Fibroblast of pulmonary artery (primary cell): ENCODE data around the gene MAP4K3.

Experiments
- DNase-seq: peaks from one replicate; pipeline ENCODE4 v3.0.0-alpha.2; 2010; ENCODE audit warnings: low read depth
- H3K4me3 ChIP-seq: replicated peaks from 2 replicates; pipeline ENCODE4 v1.5.1; 2011; ENCODE audit warnings: low read depth, mild to moderate bottlenecking, control low read depth, low read length, moderate library complexity
- TF ChIP-seq, protein P1 (sequence below): IDR thresholded peaks from 2 replicates; pipeline ENCODE4 v1.5.1; 2011; ENCODE audit warnings: mild to moderate bottlenecking, control low read depth, low read length, inconsistent platforms; ENCODE audit errors: missing control alignments

MAP4K3 gene

DNA sequence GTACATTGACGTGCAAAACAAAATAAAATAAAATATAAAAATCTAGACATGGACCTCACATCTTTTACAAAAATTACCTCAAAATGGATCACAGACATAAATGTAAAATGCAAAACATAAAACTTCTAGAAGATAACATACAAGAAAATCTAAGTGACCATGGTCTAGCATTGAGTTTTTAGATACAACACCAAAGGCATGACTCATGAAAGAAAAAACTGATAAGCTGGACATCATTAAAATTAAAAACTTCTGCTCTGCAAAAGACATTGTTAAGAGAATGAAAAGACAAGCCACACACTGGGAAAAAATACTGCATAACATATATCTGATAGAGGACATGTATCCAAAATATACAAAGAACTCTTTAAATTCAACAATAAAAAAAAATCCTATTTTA, 14.4 kb downstream of the MAP4K3 start:
- no peak for DNase-seq
- TF ChIP-seq, protein P1, sequence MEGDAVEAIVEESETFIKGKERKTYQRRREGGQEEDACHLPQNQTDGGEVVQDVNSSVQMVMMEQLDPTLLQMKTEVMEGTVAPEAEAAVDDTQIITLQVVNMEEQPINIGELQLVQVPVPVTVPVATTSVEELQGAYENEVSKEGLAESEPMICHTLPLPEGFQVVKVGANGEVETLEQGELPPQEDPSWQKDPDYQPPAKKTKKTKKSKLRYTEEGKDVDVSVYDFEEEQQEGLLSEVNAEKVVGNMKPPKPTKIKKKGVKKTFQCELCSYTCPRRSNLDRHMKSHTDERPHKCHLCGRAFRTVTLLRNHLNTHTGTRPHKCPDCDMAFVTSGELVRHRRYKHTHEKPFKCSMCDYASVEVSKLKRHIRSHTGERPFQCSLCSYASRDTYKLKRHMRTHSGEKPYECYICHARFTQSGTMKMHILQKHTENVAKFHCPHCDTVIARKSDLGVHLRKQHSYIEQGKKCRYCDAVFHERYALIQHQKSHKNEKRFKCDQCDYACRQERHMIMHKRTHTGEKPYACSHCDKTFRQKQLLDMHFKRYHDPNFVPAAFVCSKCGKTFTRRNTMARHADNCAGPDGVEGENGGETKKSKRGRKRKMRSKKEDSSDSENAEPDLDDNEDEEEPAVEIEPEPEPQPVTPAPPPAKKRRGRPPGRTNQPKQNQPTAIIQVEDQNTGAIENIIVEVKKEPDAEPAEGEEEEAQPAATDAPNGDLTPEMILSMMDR, result no peak
- no peak overlapping the region for H3K4me3 ChIP-seq

DNA sequence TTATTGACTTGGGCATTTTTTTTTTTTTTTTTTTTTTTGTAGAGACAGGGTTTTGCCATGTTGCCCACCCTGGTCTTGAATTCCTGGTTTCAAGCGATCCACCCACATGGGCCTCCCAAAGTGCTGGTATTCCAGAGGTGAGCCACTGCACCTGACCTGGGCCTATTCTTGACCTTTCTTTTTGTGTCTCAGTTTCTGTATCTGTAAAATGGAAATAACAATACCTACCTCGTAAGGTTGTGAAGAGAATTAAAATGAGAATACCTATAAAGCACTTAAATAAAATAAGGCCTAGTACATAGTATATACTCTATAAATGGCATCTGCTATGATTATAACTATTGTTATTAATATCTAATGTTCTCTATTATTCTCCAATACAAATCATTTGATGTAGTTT, 15.7 kb downstream of the MAP4K3 start:
- TF ChIP-seq, protein P1, result no peak
- DNase-seq, result no peak
- H3K4me3 ChIP-seq, result no peak overlapping the region

- TF ChIP-seq, protein P1, result no peak
- DNase-seq, result no peak
Measured at GRCh38 chr2:39419282-39420223, 17.5 kb downstream of the MAP4K3 start.

GRCh38 chr2:39418491-39418890, 18.6 kb downstream of the MAP4K3 start:
- no peak for DNase-seq
- H3K4me3 ChIP-seq, result no peak overlapping the region
- TF ChIP-seq, protein P1, result no peak

More at GRCh38 chr2:39419282-39420223, 17.5 kb downstream of the MAP4K3 start:
- no peak overlapping the region for H3K4me3 ChIP-seq

DNA sequence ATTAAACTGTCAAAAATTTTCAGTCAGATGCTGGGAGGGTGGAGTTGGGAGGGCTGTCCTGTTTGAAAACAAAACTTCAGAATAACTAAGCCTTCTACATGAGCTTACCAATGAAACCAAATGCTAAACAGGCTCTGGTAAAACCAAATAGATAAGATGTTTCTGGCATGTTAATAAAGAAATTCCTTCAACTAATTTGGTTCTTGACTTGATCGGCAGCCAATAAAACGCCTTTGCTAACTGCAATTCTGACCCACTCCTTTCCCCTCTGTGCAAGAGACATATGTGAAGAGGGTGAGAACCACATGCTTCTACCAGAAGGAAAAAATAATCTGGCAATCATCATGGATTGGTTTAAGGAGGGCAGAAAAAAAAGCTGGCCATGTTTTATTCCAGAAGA, 20.9 kb downstream of the MAP4K3 start:
- TF ChIP-seq, protein P1, result no peak
- H3K4me3 ChIP-seq, result no peak overlapping the region
- no peak for DNase-seq

- DNase-seq, result no peak
- H3K4me3 ChIP-seq, result no peak overlapping the region
- TF ChIP-seq, protein P1, result no peak
Measured at GRCh38 chr2:39413063-39413737, 23.9 kb downstream of the MAP4K3 start.
